Stimulated activated CD8-positive, alpha-beta memory T cell treated with anti-CD3 and anti-CD28 coated beads, Interleukin-2, amount 100 ng/mL, for 1 hour (primary cell): ENCODE data around the gene TICRR.
"Not testable (repeated sequence)": the region's sequence is repeated elsewhere in the genome, so short reads cannot be mapped to it uniquely, and the experiment has no call there.

Experiments
- DNase-seq, 2 donors: peaks; one replicate each; pipeline ENCODE4 v3.0.0-alpha.2; 2020; ENCODE audit warnings: low read depth in 2 of 2

Gene TICRR, protein sequence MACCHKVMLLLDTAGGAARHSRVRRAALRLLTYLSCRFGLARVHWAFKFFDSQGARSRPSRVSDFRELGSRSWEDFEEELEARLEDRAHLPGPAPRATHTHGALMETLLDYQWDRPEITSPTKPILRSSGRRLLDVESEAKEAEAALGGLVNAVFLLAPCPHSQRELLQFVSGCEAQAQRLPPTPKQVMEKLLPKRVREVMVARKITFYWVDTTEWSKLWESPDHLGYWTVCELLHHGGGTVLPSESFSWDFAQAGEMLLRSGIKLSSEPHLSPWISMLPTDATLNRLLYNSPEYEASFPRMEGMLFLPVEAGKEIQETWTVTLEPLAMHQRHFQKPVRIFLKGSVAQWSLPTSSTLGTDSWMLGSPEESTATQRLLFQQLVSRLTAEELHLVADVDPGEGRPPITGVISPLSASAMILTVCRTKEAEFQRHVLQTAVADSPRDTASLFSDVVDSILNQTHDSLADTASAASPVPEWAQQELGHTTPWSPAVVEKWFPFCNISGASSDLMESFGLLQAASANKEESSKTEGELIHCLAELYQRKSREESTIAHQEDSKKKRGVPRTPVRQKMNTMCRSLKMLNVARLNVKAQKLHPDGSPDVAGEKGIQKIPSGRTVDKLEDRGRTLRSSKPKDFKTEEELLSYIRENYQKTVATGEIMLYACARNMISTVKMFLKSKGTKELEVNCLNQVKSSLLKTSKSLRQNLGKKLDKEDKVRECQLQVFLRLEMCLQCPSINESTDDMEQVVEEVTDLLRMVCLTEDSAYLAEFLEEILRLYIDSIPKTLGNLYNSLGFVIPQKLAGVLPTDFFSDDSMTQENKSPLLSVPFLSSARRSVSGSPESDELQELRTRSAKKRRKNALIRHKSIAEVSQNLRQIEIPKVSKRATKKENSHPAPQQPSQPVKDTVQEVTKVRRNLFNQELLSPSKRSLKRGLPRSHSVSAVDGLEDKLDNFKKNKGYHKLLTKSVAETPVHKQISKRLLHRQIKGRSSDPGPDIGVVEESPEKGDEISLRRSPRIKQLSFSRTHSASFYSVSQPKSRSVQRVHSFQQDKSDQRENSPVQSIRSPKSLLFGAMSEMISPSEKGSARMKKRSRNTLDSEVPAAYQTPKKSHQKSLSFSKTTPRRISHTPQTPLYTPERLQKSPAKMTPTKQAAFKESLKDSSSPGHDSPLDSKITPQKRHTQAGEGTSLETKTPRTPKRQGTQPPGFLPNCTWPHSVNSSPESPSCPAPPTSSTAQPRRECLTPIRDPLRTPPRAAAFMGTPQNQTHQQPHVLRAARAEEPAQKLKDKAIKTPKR (N-terminal part only)

DNA sequence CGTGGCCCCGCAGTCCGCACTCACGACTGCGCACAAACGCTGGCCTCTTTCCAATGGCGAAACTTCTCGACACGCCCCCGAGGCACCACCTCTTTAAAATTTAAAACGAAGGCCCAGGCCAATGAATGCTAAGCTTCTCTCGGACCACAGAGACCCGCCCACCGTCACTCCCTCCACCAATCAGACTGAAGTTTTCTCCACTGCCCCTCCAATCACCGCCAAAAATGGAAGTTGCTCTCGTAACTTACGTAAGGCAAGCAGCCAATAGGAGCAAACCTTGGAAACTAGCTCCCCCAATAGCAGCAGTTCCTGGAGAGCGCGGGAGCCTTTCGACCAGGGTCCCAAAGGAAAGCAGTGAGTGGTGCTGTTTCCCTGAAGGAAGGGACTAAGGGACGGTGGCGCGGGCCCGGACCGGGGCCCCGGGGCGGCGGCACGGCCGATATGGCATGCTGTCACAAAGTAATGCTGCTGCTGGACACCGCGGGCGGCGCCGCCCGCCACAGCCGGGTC lies at the start of gene TICRR:
TSS of gene TICRR (plus strand) at position 324 of the 510 bp plus-strand sequence. CDS start at position 442, 118 bp downstream.
- DNase-seq: peak; percentile 84 to 89

DNA sequence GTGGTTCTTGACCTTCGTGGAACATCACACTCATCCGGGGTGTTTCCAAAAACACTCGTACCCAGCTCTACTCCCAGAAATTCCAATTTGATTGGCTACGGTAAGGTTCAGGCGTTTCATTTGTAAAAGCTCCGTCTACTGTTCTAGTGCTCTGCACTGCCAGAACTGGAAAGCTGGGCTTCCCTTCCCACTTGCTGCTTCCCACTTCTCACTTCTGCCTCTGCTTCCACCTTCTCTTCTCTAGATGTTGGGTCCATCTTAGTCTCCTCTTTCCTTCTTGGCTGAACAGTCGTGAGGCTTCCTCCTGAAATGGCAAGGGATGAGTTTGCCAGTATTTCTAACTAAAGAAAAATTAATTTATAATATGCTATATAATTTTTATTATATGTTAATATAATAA lies 49.1 kb upstream of the TICRR start:
- DNase-seq: no peak

DNA sequence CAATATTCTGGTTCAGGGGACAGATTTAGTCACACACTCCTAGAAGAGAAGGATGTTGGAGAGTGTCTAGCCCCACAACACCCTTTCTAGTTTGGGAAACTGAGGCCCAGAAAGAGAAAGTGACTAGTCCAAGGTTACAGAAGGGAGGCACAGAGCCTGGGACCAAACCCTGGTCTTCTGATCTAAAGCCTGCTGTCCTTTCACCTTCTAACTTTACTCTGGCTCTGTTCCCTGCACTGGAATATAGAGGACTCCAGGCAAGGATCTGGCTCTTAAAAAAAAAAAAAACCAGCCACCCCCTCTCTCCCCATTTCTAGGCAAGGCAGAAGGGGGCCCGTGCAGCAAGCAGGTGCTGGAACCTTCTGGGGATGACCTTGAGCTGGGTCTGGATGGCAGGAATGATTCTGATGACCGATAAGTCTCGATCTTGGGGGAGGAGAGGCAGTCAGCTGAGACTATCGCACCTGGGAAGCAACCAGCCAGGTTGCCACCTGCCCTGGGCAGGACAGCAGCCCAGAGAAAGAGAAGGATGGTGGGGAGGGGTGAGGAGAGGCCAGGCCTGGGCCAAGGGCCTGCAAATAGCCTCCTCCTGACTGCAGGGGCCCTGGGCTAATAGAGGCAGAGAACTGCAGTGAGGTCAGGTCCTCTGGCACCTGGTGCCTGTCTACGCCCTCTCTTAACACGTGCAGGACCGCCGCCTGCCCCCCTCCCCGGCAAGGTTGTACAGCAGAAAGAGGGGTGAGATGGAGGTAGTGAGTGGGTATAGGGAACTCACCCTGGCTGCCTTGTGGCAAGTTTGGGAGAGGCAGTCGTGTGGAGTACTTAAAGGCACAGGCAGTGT lies 48.4 kb upstream of the TICRR start:
- DNase-seq: no peak

DNA sequence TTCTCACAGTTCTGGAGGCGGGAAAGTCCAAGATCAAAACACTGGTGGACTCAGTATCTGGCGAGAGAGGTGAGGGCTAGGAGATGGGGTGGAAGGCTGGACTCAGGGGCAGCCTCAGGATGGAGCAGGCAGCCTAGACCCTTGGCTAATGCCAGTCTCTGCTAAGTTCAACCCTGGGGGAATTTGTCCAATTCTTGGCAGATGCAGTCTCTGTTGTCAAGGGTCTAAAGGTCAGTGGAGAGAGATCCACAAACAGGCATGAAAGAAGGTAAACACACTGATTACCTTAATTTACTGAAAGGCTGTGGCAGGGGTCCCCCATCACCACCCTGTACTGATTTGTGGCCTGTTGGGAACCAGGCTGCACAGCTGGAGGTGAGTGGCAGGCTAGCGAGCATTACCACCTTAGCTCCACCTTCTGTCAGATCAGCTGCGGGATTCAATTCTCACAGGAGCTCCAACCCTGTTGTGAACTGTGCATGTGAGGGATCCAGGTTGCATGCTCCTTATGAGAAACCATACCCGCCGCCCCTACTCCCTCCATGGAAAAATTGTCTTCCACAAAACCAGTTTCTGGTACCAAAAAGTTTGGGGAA lies 46.4 kb upstream of the TICRR start:
- DNase-seq: no peak

DNA sequence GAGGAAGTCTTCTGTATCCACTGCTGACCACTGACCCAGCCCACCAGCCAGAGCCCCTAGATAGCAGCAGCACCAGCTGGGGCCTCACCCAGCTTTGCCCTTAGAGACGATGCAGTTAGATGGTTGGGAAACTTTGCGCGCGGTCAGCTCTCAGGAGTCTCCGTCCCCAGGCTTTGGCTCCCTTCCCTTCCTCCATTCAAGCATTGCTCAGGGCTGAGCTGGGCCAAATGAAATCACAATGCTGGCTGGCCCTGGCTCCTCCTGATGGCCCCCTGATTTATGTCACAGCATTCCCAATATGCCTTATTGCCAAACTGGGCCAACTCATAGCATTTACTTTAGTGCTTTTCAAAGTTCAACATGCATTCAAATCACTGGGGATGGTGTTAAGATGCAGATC lies 44.3 kb upstream of the TICRR start:
- DNase-seq: no peak

DNA sequence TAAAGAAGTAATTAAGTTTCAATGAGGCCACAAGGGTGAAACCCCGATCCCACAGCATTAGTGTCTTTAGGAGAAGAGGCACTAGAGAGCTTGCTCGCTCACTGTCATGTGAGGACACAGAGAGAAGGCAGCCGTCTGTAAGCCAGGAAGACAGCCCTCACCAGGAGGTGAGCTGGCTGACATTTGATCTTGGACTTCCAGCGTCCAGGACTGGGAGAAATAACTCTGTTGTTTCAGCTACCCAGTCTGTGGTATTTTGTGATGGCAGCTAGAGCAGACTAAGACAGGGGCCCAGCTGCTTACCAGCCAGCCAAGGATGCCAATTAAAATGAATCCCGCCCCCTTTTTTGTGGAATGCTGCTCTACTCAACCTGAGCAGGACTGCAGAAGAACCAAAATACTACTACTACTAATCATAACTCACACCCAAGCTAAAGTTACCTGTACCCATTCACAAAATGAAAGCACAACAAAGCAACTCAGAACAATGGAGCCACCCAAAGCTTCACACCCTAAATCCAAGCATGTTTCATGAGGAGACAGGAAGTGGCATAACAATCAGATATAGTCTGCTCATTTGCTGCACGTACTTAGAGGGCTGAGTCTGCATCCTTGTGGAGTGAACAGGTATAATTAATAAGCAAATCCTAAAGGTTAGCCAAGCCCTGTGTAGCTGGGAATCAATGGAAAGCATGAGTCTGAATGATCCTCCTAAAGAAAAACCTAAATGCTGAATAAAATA lies 43.3 kb upstream of the TICRR start:
- DNase-seq: no peak

DNA sequence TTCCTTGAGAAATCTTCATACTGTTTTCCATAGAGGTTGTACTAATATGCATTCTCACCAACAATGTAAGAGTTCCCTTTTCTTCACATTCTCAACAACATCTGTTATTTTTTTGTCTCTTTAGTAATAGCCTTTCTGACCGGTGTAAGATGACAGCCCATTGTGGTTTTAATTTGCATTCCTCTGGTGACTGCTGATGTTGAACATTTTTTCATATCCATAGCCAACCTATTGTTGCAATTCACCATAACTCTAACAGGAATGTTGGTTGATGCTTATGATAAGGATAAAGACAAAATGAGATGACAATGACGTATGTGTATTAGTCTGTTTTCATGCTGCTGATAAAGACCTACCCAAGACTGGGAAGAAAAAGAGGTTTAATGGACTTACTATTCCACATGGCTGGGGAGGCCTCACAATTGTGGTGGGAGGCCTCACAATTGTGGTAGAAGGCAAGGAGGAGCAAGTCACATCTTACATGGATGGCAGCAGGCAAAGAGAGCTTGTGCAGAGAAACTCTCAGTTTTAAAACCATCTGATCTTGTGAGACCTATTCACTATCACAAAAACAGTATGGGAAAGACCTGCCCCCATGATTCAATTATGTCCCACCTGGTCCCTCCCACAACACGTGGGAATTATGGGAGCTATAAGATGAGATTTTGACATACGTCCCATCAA lies 41.3 kb upstream of the TICRR start:
- DNase-seq: no peak

DNA sequence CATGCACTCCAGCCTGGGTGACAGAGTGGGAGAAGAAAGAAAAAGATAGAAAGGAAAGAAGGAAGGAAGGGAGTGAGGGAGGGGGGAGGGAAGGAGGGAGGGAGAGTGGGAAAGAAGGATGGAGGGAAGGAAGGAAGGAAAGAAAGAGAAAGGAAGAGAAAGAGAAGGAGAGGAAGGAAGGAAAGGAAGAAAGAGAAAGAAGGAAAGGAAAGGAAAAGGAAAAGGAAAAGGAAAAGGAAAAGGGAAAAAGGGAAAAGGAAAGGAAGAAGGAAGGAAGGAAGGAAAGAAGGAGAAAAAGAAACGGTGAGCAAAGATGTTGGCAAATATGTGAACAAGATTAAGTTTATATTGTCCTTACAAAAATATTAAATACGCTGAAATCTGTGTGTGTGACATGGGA lies 36.2 kb upstream of the TICRR start:
- DNase-seq: no peak

DNA sequence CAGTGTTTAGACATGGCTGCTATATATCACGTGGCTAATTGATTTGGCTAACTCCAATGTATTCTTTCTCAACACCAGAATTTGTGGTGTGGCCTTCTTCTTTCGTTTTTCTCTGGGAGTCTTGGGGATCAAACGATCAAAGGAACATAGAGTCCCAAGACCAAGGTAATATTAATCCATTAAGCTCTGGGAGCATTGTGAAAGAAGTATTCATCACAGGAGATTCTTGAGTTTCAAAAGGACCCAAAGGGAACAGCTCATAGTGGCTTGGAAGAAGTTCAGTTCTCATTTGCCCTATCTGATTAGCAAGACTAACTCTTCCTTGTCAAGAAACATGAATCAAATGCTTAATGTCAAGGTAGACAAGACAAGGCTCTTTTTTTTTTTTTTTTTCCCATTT lies 32.9 kb upstream of the TICRR start:
- DNase-seq: no peak

DNA sequence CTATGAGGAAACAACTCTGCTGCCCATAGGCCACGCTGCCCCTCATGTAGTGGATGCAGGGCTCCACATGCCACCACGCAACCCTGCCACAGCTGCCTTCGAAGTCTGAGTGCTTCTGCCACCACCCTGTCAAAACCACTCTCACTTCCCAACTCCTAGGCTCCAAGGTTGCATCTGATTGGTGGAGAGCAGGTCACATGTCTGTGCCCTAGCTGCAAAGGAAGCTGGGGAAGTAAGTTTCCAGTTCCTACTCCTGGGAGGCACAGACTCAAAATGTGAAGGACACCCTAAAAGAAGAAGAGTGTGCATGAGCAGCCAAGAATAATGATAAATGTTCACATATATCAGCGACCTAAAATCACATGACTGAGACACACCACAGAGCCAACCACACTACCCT lies 31.9 kb upstream of the TICRR start:
- no peak for DNase-seq

DNA sequence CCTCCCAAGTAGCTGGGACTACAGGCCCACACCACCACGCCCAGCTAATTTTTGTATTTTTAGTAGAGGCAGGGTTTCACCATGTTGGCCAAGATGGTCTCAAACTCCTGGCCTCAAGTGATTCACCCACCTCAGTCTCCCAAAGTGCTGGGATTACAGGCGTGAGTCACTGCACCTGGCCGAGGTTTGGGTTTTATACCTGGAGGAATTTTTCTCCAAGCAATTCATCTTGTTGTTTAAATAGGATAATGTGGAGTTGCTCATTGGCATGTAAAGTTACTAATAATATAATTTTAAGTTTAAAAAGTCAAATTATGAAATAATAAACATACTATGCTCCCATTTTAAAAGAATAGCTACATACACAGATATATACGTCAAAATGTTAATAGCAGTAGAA lies 26.1 kb upstream of the TICRR start:
- not testable (repeated sequence) for DNase-seq

DNA sequence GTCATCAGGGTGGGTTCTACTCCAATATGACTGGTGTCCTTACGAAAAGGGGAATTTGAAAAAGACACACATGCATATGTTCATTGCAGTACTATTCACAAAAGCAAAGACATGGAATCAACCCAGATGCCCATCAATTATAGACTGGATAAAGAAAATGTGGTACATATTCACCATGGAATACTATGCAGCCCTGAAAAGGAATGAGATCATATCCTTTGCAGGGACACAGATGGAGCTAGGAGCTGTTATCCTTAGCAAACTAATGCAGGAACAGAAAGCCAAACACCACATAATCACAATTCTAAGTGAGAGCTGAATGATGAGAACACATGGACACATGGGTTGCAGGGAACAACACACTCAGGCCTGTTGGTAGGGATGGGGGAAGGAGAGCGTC lies 24.8 kb upstream of the TICRR start:
- no peak for DNase-seq

DNA sequence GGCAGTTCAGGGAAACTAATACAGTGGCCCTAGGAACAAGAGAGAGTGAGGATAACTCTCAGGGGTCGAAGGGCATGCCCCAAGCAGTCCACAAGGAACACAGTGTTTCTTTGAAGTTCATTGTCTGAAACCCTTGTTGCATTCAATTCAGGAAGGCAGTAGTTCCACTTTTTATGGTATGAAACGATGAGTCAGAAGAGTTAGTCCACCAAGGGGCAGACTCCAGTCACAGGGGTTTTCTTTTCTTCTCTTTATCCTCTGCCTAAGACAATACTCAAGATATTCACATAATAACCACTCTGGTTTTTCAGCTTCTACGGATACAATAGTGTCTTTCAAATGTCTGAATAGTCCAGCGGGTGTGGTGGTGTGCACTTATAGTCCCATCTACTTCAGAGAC lies 23.7 kb upstream of the TICRR start:
- no peak for DNase-seq

DNA sequence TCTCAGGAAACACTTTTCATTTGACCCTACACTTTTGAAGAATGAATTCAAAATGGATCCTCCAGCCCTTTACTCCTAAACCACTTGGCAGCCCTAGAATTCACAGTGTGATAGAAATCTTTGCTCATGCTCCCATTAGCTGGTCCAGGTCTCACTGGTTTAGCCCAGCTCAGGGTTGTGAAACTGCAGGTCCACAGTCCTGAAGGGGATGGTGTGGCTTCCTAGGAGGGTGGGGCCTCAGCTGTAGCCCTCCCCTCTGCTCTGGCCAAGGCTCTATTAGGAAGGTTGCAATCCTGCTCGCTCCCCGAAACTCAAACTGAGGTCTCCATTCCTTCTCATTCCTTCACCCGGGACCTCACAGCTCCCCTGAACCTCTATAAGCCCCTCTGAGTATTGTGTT lies 21.6 kb upstream of the TICRR start:
- no peak for DNase-seq

DNA sequence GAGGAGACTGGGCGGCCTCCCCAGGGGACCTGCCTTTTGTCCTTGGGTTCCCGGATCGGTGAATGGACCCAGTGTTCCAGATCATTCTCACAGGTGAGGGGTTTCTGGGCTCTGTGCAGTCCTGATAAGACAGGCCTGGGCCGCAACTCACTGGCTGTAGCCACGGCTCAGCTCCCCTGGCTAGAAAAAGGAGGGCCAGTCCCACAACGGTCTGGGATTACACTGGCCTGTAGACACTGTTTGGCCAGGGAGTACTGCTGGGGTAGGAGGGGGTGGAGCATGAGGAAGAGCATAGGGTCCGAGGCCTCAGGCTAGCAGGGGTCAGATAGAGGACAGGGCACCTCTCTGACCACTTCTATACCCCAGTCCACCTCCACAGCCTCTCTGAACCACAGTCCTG lies 21.0 kb upstream of the TICRR start:
- DNase-seq: no peak

DNA sequence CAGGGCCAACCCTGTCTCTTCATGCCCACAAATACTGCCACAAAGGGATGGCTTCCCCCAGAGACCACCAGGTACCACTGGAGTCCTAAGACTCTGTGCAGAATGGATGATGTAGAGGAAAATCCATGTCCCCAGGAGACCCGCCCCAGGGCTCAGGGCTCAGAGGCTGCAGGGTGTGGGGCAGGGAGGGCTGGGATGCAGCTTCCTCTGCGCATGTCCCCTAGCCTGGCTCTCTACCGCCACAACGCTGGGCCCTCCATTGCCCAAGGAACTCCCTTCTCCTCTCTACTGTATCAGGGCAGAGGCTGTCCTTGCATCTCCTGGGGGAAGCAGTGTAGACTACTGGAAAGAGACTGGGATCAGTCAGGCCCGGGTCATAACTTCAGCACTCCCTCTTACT lies 19.5 kb upstream of the TICRR start:
- no peak for DNase-seq

DNA sequence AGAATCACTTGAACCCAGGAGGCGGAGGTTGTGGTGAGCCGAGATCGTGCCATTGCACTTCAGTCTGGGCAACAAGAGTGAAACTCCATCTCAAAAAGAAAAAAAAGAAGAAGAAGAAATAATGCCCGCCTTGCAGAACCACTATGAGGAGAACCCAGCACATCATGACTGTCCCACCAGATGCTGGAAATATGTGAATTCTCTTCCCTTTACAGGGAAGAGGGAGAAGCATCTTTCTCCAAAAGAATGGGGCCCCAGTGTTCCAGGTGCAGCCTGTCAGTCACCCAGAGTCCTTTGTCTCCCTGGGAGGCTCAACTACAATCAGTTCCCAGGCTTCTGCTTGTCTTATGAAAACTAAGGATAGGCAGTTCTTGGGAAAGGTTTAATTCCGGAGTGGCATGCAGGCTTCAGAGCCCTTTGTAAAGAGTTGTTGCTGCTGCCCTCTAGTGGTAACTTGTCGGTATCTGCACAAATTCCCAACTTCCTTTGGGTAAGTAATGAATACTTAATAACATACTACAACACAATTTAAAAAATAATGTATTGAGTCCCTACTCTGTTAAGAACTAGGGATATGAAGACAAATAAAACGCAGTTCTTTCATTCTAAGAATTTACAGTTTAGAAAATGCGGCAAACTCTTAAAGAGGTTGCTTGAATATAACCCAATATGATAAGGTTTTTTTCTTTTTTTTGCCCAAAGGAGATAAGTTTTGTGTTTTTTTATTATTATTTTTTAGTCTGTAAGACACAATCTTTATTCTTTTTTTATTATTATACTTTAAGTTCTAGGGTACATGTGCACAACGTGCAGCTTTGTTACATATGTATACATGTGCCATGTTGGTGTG lies 18.6 kb upstream of the TICRR start:
- no peak for DNase-seq

DNA sequence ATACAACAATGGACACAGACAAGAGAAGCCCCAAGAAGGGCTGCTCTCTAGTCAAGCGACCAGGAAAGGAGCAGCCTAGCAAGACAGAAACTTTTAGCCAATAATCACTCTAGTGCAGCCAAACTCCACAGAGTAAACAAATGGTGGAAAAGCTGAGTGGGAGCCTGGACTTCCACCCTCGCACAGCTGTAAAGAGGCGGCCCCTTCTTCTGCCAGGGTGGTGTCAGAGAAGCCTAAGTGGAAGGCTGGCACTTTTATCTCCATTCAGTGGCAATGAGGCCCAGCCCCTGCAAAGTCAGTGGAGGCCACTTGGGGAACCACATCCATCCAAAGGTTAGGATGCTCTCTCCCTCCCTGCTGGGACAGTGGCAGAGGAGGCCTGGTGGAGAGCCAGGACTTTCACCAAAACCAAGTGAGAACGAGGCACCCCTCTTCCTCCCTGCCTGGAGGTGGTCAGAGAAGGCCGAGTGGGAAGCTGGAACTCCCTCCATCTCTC lies 15.5 kb upstream of the TICRR start:
- no peak for DNase-seq
